Left renal pelvis (tissue), 4 donors: ENCODE measurements around the gene OVOL3. TPM values are rescaled to one million over a fixed set of nuclear protein-coding genes. Genes with fewer than 3 reads are reported as not detected.

ENCODE experiments used
- DNase-seq, 4 donors: peaks; one replicate each; pipeline ENCODE4 v3.0.0-alpha.2; 2013; ENCODE audit warnings: low read depth in 4 of 4, low spot score in 3 of 4
- polyA plus RNA-seq, 4 donors: library from polyadenylated mRNA; unstranded; fragments of 120-200 nt; gene quantifications; one replicate each; pipeline ENCODE4 v1.2.1, GENCODE V29; 2013; ENCODE audit not compliant: insufficient read length in 4 of 4

OVOL3 gene
- polyA plus RNA-seq, 4 donors, result not detected

GRCh38 chr19:36152352-36153091 lies 41.6 kb downstream of the OVOL3 start, which contains the start of gene COX7A1:
Gene COX7A1 (minus strand): TSS chr19:36152447. CDS start chr19:36152407, 40 bp downstream.
- DNase-seq, result peak in 1 of 4 donors; percentile 8

GRCh38 chr19:36153126-36153525 lies 42.2 kb downstream of the OVOL3 start:
- no peak for DNase-seq

GRCh38 chr19:36160821-36161596 lies 50.1 kb downstream of the OVOL3 start:
- no peak for DNase-seq

Other genes starting within 250 kb of the OVOL3 start
- 10 to 100 TPM; 23.6 to 48.5 (median 31.7) TPM for gene APLP1, start 242.6 kb upstream of the OVOL3 start, polyA plus RNA-seq
- 1 to 10 TPM; 1.9 to 6.2 (median 4.5) TPM for gene NFKBID, start 210.6 kb upstream of the OVOL3 start, polyA plus RNA-seq
- 1 to 10 TPM; 3.1 to 4.7 (median 3.2) TPM for gene HCST, start 208.6 kb upstream of the OVOL3 start, polyA plus RNA-seq
- 10 to 100 TPM in 3 of 4 donors, 1 to 10 TPM in 1; 8.1 to 26.7 (median 12.8) TPM for gene TYROBP, start 202.8 kb upstream of the OVOL3 start, polyA plus RNA-seq
- 10 to 100 TPM in 3 of 4 donors, 1 to 10 TPM in 1; 9.8 to 17.9 (median 13.7) TPM for gene LRFN3, start 174.8 kb upstream of the OVOL3 start, polyA plus RNA-seq
- 10 to 100 TPM; 10.6 to 17.5 (median 11.4) TPM for gene SDHAF1, start 116.0 kb upstream of the OVOL3 start, polyA plus RNA-seq
- gene SYNE4, start 102.3 kb upstream of the OVOL3 start, polyA plus RNA-seq, result 10 to 100 TPM in 2 of 4 donors, 1 to 10 TPM in 2; 1.7 to 15.3 (median 10.0) TPM
- 10 to 100 TPM; 12.4 to 19.0 (median 15.4) TPM for gene ALKBH6, start 96.9 kb upstream of the OVOL3 start, polyA plus RNA-seq
- 10 to 100 TPM; 58.8 to 71.4 (median 59.9) TPM for gene CLIP3, start 78.3 kb upstream of the OVOL3 start, polyA plus RNA-seq
- gene THAP8, start 56.9 kb upstream of the OVOL3 start, polyA plus RNA-seq, result 10 to 100 TPM in 2 of 4 donors, 1 to 10 TPM in 2; 6.6 to 15.0 (median 10.2) TPM
- 1 to 10 TPM; 3.2 to 6.4 (median 4.3) TPM for gene WDR62, start 56.2 kb upstream of the OVOL3 start, polyA plus RNA-seq
- 10 to 100 TPM; 38.9 to 68.6 (median 42.7) TPM for gene POLR2I, start 3.7 kb downstream of the OVOL3 start, polyA plus RNA-seq
- 100 to 1,000 TPM; 101 to 135 (median 111) TPM for gene TBCB, start 4.3 kb downstream of the OVOL3 start, polyA plus RNA-seq
- 100 to 1,000 TPM; 461 to 599 (median 568) TPM for gene CAPNS1, start 28.9 kb downstream of the OVOL3 start, polyA plus RNA-seq
- gene COX7A1, start 41.3 kb downstream of the OVOL3 start, polyA plus RNA-seq, result 10 to 100 TPM; 22.8 to 44.9 (median 27.0) TPM
- 1 to 10 TPM; 5.5 to 9.1 (median 6.6) TPM for gene ZNF565, start 103.5 kb downstream of the OVOL3 start, polyA plus RNA-seq
- gene ZNF146, start 104.0 kb downstream of the OVOL3 start, polyA plus RNA-seq, result 100 to 1,000 TPM; 120 to 179 (median 134) TPM